Measurements from ENCODE around the gene RHOG.

RHOG gene

DNA sequence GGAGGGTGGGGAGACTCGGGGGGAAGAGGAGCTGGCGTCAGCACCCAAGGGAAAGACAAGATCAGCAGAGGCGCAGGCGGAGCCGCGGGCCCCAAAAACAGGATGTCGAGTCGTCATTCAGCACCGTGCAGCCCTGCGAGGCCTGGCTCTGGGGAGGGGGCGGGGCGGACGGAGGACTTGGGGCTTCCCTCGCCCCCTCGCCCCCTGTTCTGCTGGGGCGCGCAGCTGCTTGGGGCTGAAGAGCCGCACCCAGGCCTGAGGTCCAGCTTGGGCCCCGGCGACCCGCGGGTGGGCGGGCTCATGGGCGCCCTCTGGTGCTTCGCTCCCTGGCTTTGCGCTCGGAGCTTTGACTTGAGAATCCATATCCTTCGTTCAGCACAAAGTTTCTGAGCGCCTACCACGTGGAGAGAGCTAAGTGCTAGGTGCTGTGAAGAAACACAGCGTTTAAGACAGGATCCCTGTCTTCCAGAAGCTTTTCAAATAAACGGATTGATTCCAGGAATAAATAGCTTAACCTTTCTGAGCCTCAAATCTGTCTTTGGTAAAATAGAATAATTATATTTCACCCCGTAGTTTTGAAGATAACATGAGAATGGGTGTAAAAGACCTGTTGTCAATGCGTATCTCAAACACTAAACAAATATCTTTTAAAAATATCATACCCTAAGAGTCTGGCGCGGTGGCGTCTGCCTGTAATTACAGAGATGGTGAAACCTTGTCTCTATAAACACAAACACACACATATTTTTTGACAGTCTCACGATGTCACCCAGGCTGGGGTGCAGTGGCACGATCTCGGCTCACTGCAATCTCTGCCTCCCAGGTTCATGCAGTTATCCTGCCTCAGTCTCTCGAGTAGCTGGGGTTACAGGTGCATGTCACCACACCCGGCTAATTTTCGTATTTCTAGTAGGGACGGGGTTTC is 929 bp upstream of the RHOG start:
- TF ChIP-seq, protein P1, sequence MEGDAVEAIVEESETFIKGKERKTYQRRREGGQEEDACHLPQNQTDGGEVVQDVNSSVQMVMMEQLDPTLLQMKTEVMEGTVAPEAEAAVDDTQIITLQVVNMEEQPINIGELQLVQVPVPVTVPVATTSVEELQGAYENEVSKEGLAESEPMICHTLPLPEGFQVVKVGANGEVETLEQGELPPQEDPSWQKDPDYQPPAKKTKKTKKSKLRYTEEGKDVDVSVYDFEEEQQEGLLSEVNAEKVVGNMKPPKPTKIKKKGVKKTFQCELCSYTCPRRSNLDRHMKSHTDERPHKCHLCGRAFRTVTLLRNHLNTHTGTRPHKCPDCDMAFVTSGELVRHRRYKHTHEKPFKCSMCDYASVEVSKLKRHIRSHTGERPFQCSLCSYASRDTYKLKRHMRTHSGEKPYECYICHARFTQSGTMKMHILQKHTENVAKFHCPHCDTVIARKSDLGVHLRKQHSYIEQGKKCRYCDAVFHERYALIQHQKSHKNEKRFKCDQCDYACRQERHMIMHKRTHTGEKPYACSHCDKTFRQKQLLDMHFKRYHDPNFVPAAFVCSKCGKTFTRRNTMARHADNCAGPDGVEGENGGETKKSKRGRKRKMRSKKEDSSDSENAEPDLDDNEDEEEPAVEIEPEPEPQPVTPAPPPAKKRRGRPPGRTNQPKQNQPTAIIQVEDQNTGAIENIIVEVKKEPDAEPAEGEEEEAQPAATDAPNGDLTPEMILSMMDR (IDR thresholded peaks at IDR 0.05; ENCODE audit: borderline replicate concordance, insufficient read depth, low read depth, low read length) = peak; percentile 86
- peak overlapping the region; percentile 61 for H3K4me3 ChIP-seq (ENCODE audit: low read depth, low read length)

DNA sequence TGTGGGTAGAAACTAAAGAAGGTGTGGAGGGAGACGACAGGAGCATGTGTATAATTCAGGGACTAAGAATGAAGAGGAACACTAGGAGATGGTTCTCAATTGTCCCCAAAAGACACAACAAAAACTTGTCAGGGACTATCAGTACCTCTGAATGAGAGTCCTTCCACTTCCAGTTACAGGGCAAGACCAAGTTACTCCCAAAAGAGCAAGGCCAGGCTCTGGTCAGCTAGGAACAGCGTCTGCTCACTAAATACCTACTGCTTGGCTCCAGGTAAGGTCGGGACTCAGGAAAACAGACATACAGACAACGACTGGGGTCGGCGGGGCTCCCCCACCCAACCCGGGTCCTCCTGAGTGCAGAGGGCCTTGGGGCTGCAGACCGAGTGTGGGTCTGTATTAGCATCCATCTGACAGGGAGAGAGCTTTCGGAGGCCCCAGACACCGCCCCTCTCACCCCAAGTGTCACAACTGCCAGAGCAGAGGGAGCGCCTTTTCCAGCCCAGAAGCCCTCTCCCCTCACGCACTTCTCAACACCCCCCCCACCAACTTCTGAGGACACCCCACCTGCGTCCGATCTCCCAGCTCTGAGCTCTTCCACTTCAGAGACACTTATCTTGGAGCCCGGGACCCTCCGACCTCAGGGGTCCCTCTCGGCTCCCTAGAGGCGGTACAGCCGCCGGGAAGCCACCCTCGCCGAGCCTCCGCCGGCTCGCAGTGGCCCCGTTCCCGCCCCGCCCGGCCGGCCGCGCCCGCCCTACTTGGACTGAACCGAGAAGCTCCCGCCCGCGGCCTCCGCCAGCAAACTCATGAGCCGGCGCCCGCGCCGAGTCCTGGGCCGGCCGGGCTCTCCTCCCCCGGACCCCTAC is 522 bp downstream of the RHOG start:
- H3K4me3 ChIP-seq (ENCODE audit: low read depth, low read length) = peak overlapping the region; percentile 61
- TF ChIP-seq, protein P1 (IDR thresholded peaks at IDR 0.05; ENCODE audit: borderline replicate concordance, insufficient read depth, low read depth, low read length) = no peak

DNA sequence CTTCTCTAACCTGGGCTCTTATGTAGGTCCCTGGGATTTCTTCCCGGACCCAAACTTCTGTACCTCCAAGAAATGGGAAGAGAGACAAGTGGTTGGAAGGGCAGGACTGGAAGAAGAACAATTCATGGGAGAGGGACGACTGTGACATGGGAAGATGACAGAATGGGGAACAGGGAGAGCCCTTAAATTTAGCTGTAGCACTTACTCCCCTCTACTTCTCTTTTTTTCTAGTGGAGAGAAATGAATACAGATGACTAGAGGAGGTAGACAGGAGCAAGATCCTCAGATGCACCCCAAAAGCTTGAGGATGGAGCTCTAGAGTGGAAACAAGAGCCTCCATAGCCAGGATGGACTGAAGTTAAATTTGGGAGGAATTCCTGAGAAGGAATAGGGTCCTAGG is 2.3 kb downstream of the RHOG start:
- H3K4me3 ChIP-seq (ENCODE audit: low read depth, low read length) = peak overlapping the region; percentile 61
- TF ChIP-seq, protein P1 (IDR thresholded peaks at IDR 0.05; ENCODE audit: borderline replicate concordance, insufficient read depth, low read depth, low read length) = no peak

DNA sequence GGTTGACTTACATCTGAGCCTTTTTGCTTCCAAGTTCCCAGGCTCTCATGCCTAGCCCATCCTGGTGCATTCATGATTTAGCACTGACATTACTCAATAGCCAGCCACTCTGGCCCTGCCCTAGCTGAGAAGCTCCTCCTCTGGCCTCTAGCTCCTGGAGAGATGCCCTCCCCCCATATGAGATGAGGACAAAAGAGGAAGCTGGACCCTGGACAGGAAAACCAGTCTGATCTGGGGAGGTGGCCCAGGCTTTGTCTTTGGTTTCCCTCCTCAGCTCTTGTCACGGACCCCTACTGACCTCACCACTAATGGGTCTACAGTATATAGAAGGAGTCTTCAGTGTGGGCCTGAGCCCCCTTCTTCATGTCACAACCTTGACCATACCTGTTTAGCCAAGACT is 3.0 kb downstream of the RHOG start:
- peak overlapping the region; percentile 61 for H3K4me3 ChIP-seq (ENCODE audit: low read depth, low read length)
- TF ChIP-seq, protein P1 (IDR thresholded peaks at IDR 0.05; ENCODE audit: borderline replicate concordance, insufficient read depth, low read depth, low read length) = no peak

DNA sequence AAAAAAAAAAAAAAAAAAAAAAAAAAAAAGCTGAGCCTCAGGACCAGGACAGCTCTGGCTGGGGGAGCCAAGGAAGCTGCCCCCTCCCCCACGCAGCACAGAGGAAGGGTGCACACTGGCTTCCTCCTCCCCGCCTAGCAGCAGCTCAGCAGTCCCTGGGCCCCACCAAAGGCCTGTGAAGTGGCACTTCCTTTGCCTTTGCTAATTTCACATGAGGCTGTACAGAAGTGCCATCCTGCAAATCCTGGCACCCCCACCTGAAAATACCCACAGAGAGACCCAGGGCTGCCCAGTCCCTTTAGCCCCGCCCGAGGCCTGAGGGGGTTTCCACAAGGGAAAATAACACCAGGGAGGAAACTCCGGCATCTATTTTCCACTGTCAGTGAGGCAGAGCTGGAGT is 3.9 kb downstream of the RHOG start:
- H3K4me3 ChIP-seq (ENCODE audit: low read depth, low read length) = peak overlapping the region; percentile 26
- TF ChIP-seq, protein P1 (IDR thresholded peaks at IDR 0.05; ENCODE audit: borderline replicate concordance, insufficient read depth, low read depth, low read length) = no peak

DNA sequence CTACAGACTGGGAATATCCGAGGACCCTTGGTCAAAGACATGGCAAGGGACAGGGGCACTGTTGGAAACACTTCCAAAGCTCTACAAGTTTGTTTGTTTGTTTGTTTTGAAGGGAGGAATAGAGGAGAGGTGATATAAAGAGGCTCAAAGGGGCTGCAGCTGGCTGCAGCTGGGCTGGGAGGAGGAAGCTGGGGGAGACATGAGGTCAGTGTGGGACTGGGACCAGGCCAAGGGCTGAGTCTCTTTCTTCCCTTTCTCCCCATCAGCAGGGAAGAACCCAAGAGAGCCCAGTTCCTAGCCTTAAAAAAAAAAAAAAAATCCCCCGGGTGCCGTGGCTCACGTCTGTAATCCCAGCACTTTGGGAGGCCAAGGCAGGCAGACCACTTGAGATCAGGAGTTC is 5.0 kb downstream of the RHOG start:
- no peak overlapping the region for H3K4me3 ChIP-seq (ENCODE audit: low read depth, low read length)
- TF ChIP-seq, protein P1 (IDR thresholded peaks at IDR 0.05; ENCODE audit: borderline replicate concordance, insufficient read depth, low read depth, low read length) = no peak

All from GM12875 (cell line).